ENCODE measurements around the gene AVPI1. TPM values are rescaled to one million over a fixed set of nuclear protein-coding genes. Genes with fewer than 3 reads are reported as not detected.
"Not testable (repeated sequence)": the region's sequence is repeated elsewhere in the genome, so short reads cannot be mapped to it uniquely, and the experiment has no call there.

AVPI1 gene
- total and polyA plus RNA-seq, 8 donors, result 2.3 to 38.2 (median 19.6) TPM

- Histone ChIP-seq H3K36me3 (no peaks in the 10 kb centered on the region), H3K27me3 (no peaks in the 10 kb centered on the region), H3K4me1 (peaks cover 0 to 21% (median 9%) of the 10 kb centered on the region in 4 donors), H3K4me3 (no peak overlapping the region), H3K9me3 (no peaks in the 10 kb centered on the region), H3K27ac (no peak overlapping the region)
- no peak for DNase-seq
- TF ChIP-seq POLR2AphosphoS5 (IDR thresholded peaks at IDR 0.05) (no peak), CTCF (IDR thresholded peaks at IDR 0.05) (no peak), POLR2A (IDR thresholded peaks at IDR 0.05) (no peak), EP300 (IDR thresholded peaks at IDR 0.05) (no peak)
- 65 to 70% (median 68%) methylated on average over 1 of the region's 1 CpG for WGBS, 5 donors
- intact Hi-C loops (cut with DNase I; ENCODE audit: low total_unique reads), result no loop called here
These were observed 17.3 kb upstream of the AVPI1 start for GRCh38 chr10:97704341-97704740.

GRCh38 chr10:97703398-97704067 lies 16.5 kb upstream of the AVPI1 start:
- TF ChIP-seq POLR2AphosphoS5 (IDR thresholded peaks at IDR 0.05) (no peak), CTCF (IDR thresholded peaks at IDR 0.05) (no peak), EP300 (IDR thresholded peaks at IDR 0.05) (no peak), POLR2A (IDR thresholded peaks at IDR 0.05) (no peak)
- intact Hi-C loops (cut with DNase I; ENCODE audit: low total_unique reads), result no loop called here
- no peak overlapping the region for H3K4me3 ChIP-seq
- WGBS, 5 donors, result 81 to 96% (median 88%) methylated on average over 7 of the region's 7 CpGs
- H3K9me3 ChIP-seq, result no peaks in the 10 kb centered on the region
- H3K27me3 ChIP-seq, result no peaks in the 10 kb centered on the region
- no peak overlapping the region for H3K27ac ChIP-seq
- no peak for DNase-seq
- H3K36me3 ChIP-seq, result no peaks in the 10 kb centered on the region
- peaks cover 0 to 15% (median 4%) of the 10 kb centered on the region in 4 donors for H3K4me1 ChIP-seq

- peaks cover 0 to 18% (median 12%) of the 10 kb centered on the region in 4 donors for H3K4me1 ChIP-seq
- no peaks in the 10 kb centered on the region for H3K9me3 ChIP-seq
- no peak overlapping the region for H3K4me3 ChIP-seq
- no peak for TF ChIP-seq EP300 (IDR thresholded peaks at IDR 0.05)
- TF ChIP-seq POLR2A (IDR thresholded peaks at IDR 0.05), result no peak
- peak in 1 of 3 donors; percentile 26 for TF ChIP-seq POLR2AphosphoS5 (IDR thresholded peaks at IDR 0.05)
- peak in 5 of 7 experiments; percentile 56 to 88 (median 66) for TF ChIP-seq CTCF (IDR thresholded peaks at IDR 0.05)
- WGBS, 5 donors, result 23 to 47% (median 45%) methylated on average over 9 to 12 of the region's 12 CpGs
- H3K27ac ChIP-seq, result no peak overlapping the region
- no peaks in the 10 kb centered on the region for H3K27me3 ChIP-seq
- H3K36me3 ChIP-seq, result no peaks in the 10 kb centered on the region
- DNase-seq, result peak; percentile 56 to 90
- intact Hi-C loops (cut with DNase I; ENCODE audit: low total_unique reads), result no loop called here
These were observed 14.5 kb upstream of the AVPI1 start for GRCh38 chr10:97701438-97702069.

GRCh38 chr10:97698072-97698655 lies 11.1 kb upstream of the AVPI1 start:
- peak overlapping the region in 4 of 5 donors; percentile 2 to 39 (median 31) for H3K27ac ChIP-seq
- 85 to 92% (median 87%) methylated on average over 11 of the region's 11 CpGs for WGBS, 5 donors
- H3K27me3 ChIP-seq; intact Hi-C loops (cut with DNase I; ENCODE audit: low total_unique reads); H3K36me3 ChIP-seq; H3K4me3 ChIP-seq; H3K9me3 ChIP-seq; DNase-seq: not testable (repeated sequence)
- H3K4me1 ChIP-seq, result peaks cover 0 to 18% (median 12%) of the 10 kb centered on the region in 4 donors
